NK-92 (cell line): ENCODE results near the gene GPSM3.
"Not testable (repeated sequence)": the region's sequence is repeated elsewhere in the genome, so short reads cannot be mapped to it uniquely, and the experiment has no call there.

Experiments used
- DNase-seq: peaks from one replicate; lab custom pipeline; 2025; ENCODE audit not compliant: unreplicated experiment; lab: John Stamatoyannopoulos, UW

Gene GPSM3

GRCh38 chr6:32188381-32189068 lies 3.9 kb downstream of the GPSM3 start:
- DNase-seq, result no peak

- not testable (repeated sequence) for DNase-seq
Observed at GRCh38 chr6:32187725-32188380, 4.6 kb downstream of the GPSM3 start.

GRCh38 chr6:32187009-32187709 lies 5.3 kb downstream of the GPSM3 start:
- DNase-seq, result no peak

GRCh38 chr6:32186151-32186840 lies 6.1 kb downstream of the GPSM3 start:
- DNase-seq, result not testable (repeated sequence)

GRCh38 chr6:32185681-32186131 lies 6.7 kb downstream of the GPSM3 start:
- DNase-seq, result not testable (repeated sequence)

GRCh38 chr6:32184084-32184640 lies 8.3 kb downstream of the GPSM3 start, which contains the start of gene AGER:
Gene AGER, minus strand, starts transcription at chr6:32184253. Its CDS starts 31 bp downstream, at chr6:32184222.
- DNase-seq, result no peak

- no peak for DNase-seq
Observed at GRCh38 chr6:32183483-32184083, 8.9 kb downstream of the GPSM3 start.

GRCh38 chr6:32183030-32183429 lies 9.4 kb downstream of the GPSM3 start:
- no peak for DNase-seq

GRCh38 chr6:32182555-32182981 lies 9.9 kb downstream of the GPSM3 start:
- no peak for DNase-seq

- no peak for DNase-seq
Observed at GRCh38 chr6:32181915-32182529, 10.4 kb downstream of the GPSM3 start.

GRCh38 chr6:32181148-32181702 lies 11.2 kb downstream of the GPSM3 start:
- DNase-seq, result no peak

- no peak for DNase-seq
Observed at GRCh38 chr6:32179766-32180405, 12.6 kb downstream of the GPSM3 start.

GRCh38 chr6:32178547-32179440 lies 13.6 kb downstream of the GPSM3 start:
- no peak for DNase-seq

GRCh38 chr6:32177788-32178546 lies 14.5 kb downstream of the GPSM3 start, which contains the start of gene RNF5:
Gene RNF5, plus strand, starts transcription at chr6:32178405. Its CDS starts 107 bp downstream, at chr6:32178512.
- DNase-seq, result peak; percentile 78

- no peak for DNase-seq
Observed at GRCh38 chr6:32177183-32177787, 15.2 kb downstream of the GPSM3 start.

- DNase-seq, result no peak
Observed at GRCh38 chr6:32176476-32177182, 15.8 kb downstream of the GPSM3 start.
